Astrocyte (in vitro differentiated cells and primary cell): Measurements from ENCODE around the gene DIP2C. TPM values are rescaled to one million over a fixed set of nuclear protein-coding genes. Genes with fewer than 3 reads are reported as not detected.

Source experiments
- DNase-seq: peaks from one replicate; pipeline ENCODE4 v3.0.0-alpha.2; 2010; ENCODE audit warnings: low read depth
- FAIRE-seq: peaks from 2 replicates; lab custom pipeline; 2011; peaks lifted over from hg19 to GRCh38; lab: Jason Lieb, UNC
- H2AFZ ChIP-seq: 2 replicates; pipeline ENCODE4 v1.6.0; 2012; ENCODE audit warnings: low read depth, low read length, inconsistent platforms
- H3K27ac ChIP-seq: 2 replicates; pipeline ENCODE4 v1.5.1; 2011; ENCODE audit warnings: low read depth, low read length, inconsistent platforms
- H3K27me3 ChIP-seq: 2 replicates; pipeline ENCODE4 v1.6.0; 2011; ENCODE audit warnings: low read length, inconsistent platforms; ENCODE audit not compliant: insufficient read depth
- H3K36me3 ChIP-seq: 2 replicates; pipeline ENCODE4 v1.5.1; 2011; ENCODE audit warnings: low read length, inconsistent platforms; ENCODE audit not compliant: insufficient read depth
- H3K4me1 ChIP-seq: 2 replicates; pipeline ENCODE4 v1.5.1; 2011; ENCODE audit warnings: low read length, inconsistent platforms; ENCODE audit not compliant: insufficient read depth
- H3K4me2 ChIP-seq: 2 replicates; pipeline ENCODE4 v1.6.0; 2012; ENCODE audit warnings: low read length, inconsistent platforms
- H3K4me3 ChIP-seq: 2 replicates; pipeline ENCODE4 v1.5.1; 2011; ENCODE audit warnings: low read depth, mild to moderate bottlenecking, low read length, inconsistent platforms; ENCODE audit not compliant: insufficient read depth
- H3K79me2 ChIP-seq: 2 replicates; pipeline ENCODE4 v1.6.0; 2012; ENCODE audit warnings: mild to moderate bottlenecking, low read length, inconsistent platforms; ENCODE audit not compliant: insufficient read depth
- H3K9ac ChIP-seq: 2 replicates; pipeline ENCODE4 v1.6.0; 2012; ENCODE audit warnings: mild to moderate bottlenecking, low read length, inconsistent platforms
- H3K9me3 ChIP-seq: 2 replicates; pipeline ENCODE4 v1.5.1; 2012; ENCODE audit warnings: low read depth, mild to moderate bottlenecking, low read length, inconsistent platforms; ENCODE audit not compliant: insufficient read depth
- H4K20me1 ChIP-seq: 2 replicates; pipeline ENCODE4 v1.6.0; 2012; ENCODE audit warnings: low read length, inconsistent platforms; ENCODE audit not compliant: insufficient read depth
- H3K27ac Mint-ChIP-seq: one replicate; pipeline ENCODE4 v1.8.0; 2021; ENCODE audit warnings: mild to moderate bottlenecking, mixed read lengths; ENCODE audit not compliant: unreplicated experiment
- H3K27me3 Mint-ChIP-seq: one replicate; pipeline ENCODE4 v1.8.0; 2021; ENCODE audit warnings: low read depth, mixed read lengths; ENCODE audit not compliant: unreplicated experiment
- H3K36me3 Mint-ChIP-seq: one replicate; pipeline ENCODE4 v1.8.0; 2021; ENCODE audit warnings: low read depth, mixed read lengths; ENCODE audit not compliant: unreplicated experiment
- H3K4me1 Mint-ChIP-seq: one replicate; pipeline ENCODE4 v1.8.0; 2021; ENCODE audit warnings: low read depth, mixed read lengths; ENCODE audit not compliant: unreplicated experiment
- H3K4me3 Mint-ChIP-seq: one replicate; pipeline ENCODE4 v1.8.0; 2021; ENCODE audit warnings: mild to moderate bottlenecking, moderate library complexity, mixed read lengths; ENCODE audit not compliant: unreplicated experiment
- H3K9me3 Mint-ChIP-seq: one replicate; pipeline ENCODE4 v1.8.0; 2021; ENCODE audit warnings: mild to moderate bottlenecking, mixed read lengths; ENCODE audit not compliant: unreplicated experiment
- CTCF ChIP-seq: IDR thresholded peaks from 2 replicates; pipeline ENCODE4 v1.5.1; 2011; ENCODE audit warnings: low read depth, mild to moderate bottlenecking, inconsistent platforms, low read length, moderate library complexity; ENCODE audit not compliant: insufficient read depth
- EZH2 ChIP-seq: IDR thresholded peaks from 2 replicates; pipeline ENCODE4 v1.6.1; 2012; ENCODE audit warnings: mild to moderate bottlenecking, low read length, inconsistent platforms; ENCODE audit not compliant: insufficient read depth
- total RNA-seq: library from RNA; stranded (reverse); gene quantifications from 2 replicates; pipeline ENCODE4 v1.2.1, GENCODE V29; 2021

The DIP2C gene
- total RNA-seq, 1 donor from 2014 or later: 27.3 TPM

- no peak overlapping the region for H3K4me3 ChIP-seq
- H3K9ac ChIP-seq: no peak overlapping the region
- Mint-ChIP-seq H3K9me3 (peaks cover 2% of the 10 kb centered on the region), H3K36me3 (peaks cover 3% of the 10 kb centered on the region), H3K4me3 (no peak overlapping the region), H3K4me1 (peaks cover 38% of the 10 kb centered on the region), H3K27ac (no peak overlapping the region), H3K27me3 (no peaks in the 10 kb centered on the region)
- no peaks in the 10 kb centered on the region for H3K36me3 ChIP-seq
- H4K20me1 ChIP-seq: peaks cover 91% of the 10 kb centered on the region
- no peaks in the 10 kb centered on the region for H3K9me3 ChIP-seq
- peaks cover 10% of the 10 kb centered on the region for H3K4me1 ChIP-seq
- H3K79me2 ChIP-seq: peaks cover 83% of the 10 kb centered on the region
- no peak overlapping the region for H3K4me2 ChIP-seq
- H3K27ac ChIP-seq: no peak overlapping the region
- no peak for TF ChIP-seq CTCF
- no peak for TF ChIP-seq EZH2
- H2AFZ ChIP-seq: no peak overlapping the region
- FAIRE-seq: no peak
- H3K27me3 ChIP-seq: no peaks in the 10 kb centered on the region
- DNase-seq: no peak
These were observed 138.6 kb downstream of the DIP2C start for GRCh38 chr10:550665-551372.

DNA sequence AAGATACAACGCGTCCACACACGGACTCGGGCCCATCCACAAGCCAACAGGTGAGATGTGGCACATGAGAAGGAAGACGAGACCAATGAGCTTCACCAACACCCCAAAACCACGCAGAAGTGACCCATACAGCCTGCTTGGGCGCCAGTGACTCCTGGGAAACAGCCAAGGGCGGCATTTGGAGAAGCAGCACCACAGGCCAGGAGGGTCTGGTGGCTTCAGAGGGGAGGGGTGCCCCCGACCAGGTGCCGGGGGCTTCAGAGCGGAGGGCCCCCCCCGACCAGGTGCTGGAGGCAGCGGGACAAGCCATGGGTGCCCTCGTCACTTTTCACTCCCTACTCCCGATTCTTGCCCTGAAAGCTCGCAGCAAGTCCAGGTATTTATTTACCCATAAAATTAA lies 140.1 kb downstream of the DIP2C start:
- H3K4me1 Mint-ChIP-seq: peaks cover 43% of the 10 kb centered on the region
- peaks cover 87% of the 10 kb centered on the region for H4K20me1 ChIP-seq

More for the DNA sequence above, 140.1 kb downstream of the DIP2C start:
- H2AFZ ChIP-seq: no peak overlapping the region
- Mint-ChIP-seq H3K27me3 (no peaks in the 10 kb centered on the region), H3K36me3 (peaks cover 5% of the 10 kb centered on the region), H3K27ac (no peak overlapping the region), H3K4me3 (no peak overlapping the region), H3K9me3 (peaks cover 2% of the 10 kb centered on the region)
- H3K36me3 ChIP-seq: no peaks in the 10 kb centered on the region
- no peak for TF ChIP-seq EZH2
- no peak for TF ChIP-seq CTCF
- no peak overlapping the region for H3K9ac ChIP-seq
- no peak overlapping the region for H3K4me3 ChIP-seq
- FAIRE-seq: no peak
- H3K27me3 ChIP-seq: no peaks in the 10 kb centered on the region
- no peak for DNase-seq
- H3K4me1 ChIP-seq: peaks cover 10% of the 10 kb centered on the region
- H3K9me3 ChIP-seq: no peaks in the 10 kb centered on the region
- H3K4me2 ChIP-seq: no peak overlapping the region
- no peak overlapping the region for H3K27ac ChIP-seq
- H3K79me2 ChIP-seq: peaks cover 78% of the 10 kb centered on the region
